ENCODE results near the gene CDKAL1.
"Not testable (repeated sequence)": the region's sequence is repeated elsewhere in the genome, so short reads cannot be mapped to it uniquely, and the experiment has no call there.

CDKAL1 gene

DNA sequence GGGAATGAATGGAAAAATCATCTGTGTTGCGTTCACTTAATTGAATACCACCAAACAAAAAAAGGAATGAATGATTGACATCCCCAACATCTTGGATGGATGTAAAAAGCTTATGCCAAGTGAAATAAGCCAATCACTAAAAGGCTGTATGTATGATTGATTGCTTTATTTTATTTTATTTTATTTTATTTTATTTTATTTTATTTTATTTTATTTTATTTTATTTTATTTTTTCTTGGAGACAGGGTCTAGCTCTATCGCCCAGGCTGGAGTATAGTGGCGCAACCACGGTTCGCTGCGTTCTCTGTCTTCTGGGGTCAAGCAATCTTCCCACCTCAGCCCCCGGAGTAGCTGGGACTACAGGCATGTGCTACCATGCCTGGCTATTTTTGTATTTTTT lies 263.3 kb downstream of the CDKAL1 start:
- no peak for DNase-seq (ENCODE audit: low spot score)

DNA sequence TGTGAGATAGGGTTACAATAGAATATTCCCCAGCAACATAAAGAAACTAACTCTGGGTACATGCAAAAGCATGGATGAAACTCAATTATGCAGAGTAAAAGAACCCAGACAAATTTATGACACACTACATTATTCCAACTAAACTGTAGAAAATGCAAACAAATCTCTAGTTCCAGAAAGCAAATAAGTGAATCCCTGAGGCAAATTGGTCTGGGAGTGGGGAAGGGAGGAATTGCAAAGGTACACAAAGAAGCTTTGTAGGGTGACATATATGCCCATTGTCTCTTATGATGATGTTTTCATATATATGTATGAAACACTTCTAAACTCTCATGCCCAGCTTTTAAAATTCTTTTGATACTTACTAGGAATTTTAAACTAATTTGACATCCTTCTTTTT lies 266.0 kb downstream of the CDKAL1 start:
- DNase-seq (ENCODE audit: low spot score): no peak

DNA sequence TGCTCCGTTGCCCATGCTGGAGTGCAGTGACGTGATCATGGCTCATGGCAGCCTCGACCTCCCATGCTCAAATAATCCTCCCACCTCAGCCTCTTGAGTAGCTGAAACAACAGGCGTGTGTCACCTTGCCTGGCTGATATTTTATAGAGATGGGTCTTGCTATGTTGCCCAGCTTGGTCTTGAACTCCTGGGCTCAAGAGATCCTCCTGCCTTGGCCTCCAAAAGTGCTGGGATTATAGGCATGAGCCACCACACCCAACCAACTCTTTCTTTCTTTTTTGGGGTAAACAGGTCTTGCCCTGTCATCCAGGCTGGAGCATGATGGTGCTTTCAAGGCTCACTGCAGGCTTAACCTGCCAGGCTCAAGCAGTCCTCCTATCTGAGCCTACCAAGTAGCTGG lies 266.4 kb downstream of the CDKAL1 start:
- no peak for DNase-seq (ENCODE audit: low spot score)

DNA sequence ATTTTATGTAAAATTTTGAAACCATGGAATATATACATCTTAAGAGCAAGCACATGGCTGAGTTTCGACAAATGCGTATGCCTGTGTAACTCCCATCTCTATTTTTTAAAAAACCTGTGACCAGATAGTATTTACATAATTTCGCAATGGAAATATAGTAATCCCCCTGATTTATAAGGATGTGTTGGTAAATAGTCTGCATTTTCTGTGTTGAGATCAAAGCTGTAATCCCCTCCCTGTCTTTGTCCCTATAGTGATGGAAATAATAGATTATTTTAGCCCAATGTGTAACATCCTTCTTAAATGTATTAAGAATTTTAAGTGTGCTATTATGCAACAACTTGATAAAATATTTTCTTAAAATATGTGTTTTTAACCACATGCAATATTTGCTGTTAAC lies 267.3 kb downstream of the CDKAL1 start:
- DNase-seq (ENCODE audit: low spot score): no peak

DNA sequence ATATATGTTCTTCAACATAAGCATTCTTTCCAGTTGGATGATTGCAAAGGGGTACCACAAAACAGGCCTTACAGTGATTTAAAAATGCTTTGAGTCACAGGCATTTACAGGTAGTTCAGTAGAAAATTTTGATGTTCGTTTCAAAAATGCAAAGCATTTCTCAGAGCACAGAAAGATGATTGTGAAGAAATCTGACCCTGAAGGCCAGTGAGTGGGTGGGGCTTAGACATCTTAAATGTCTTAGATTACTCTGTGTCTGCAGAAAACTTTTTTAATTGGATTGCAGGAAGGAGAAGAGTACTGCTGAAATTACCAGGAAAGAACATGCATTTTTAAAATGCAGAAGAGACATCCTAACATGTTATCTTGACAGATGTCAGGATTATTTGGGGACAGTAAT lies 268.3 kb downstream of the CDKAL1 start:
- no peak for DNase-seq (ENCODE audit: low spot score)

DNA sequence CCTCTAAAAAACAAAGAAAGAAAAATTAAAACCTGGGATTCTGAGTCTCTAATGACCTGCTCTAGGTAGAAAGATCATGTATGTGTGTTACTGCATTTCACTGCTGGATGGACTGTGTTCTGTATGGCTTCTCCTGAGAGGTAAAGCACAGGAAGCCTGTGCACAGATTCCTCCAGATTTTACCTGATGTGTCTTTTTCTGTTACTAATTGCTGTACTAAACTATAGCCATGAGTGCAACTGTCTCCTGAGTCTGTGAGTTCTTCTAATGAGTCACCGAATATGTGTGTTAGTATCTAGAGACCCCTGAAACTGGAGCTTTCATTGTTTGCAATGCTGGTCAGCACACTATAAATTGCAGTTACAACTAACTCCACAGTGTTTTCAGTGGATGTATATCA lies 270.8 kb downstream of the CDKAL1 start:
- no peak for DNase-seq (ENCODE audit: low spot score)

DNA sequence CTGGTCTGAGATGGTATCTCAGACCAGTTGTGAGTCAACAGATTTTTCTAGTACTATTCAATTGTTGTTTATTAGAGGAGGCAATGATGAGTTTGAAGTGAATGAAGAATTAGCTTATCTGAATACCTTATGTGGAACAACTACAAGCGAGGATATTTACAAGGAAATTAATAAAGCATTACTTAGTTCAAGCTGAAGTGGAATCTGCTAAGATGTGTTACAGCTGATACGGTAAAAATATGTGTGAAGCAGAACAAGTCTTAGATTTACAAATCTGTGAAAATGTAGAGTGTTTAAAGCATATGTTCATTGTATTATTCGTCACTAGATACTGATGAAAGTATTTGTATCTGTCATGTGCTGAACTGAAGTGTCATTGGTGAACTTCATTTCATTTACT lies 272.4 kb downstream of the CDKAL1 start:
- DNase-seq (ENCODE audit: low spot score): no peak

DNA sequence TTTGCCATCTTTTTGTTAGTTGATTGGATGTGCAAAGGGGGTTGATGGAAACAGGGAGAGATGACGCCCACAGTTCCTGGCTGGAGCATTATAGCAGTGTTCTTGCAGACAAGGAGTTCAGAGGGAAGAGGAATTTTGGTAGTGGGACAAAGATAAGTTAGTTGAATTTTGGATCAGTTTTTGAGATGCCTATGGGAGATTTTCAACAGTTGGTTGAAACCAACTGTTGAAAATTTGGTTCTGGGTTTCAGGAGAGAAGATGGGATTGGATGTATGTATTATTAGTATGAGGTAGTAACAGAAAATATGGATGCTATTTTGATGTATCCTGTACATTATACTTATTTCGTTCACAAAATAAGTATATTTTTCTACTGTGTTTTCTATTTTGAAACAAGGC lies 274.2 kb downstream of the CDKAL1 start:
- DNase-seq (ENCODE audit: low spot score): no peak

DNA sequence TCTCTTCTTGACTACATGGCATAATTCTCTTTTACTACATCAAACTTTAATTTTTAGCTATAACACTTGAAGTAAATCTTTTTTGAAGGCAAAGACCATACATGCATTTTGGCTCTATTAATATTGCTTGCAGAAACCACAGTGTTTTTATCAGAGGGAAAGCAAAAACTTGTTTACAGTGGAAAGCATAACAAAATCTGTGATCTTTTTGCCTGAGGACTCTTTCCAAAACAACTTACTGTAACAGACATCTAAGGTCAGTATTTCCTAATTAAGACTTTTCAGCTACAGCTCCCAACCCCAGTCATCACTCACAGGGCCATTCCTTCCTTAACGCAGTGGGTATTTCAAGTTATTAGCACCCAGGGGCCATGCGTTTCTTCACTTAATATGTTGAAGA lies 274.7 kb downstream of the CDKAL1 start:
- DNase-seq (ENCODE audit: low spot score): no peak

DNA sequence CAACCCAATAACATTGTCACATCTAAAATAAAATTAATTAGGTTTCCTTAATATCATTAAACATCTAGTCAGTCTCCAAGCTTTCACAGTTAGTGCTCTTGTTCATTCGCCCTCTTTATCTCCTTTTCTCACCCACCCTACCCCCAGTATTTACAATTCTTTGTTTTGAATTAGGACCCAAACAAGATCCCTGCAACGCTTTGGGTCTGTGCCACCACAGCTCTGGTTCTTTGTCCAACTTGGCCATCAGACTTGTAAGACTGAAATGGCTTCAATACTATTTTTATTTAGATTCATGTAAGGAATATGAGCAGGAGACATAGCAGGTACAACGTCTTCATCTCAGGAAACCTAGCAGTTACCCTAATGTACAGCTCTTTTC lies 276.5 kb downstream of the CDKAL1 start:
- DNase-seq (ENCODE audit: low spot score): no peak

DNA sequence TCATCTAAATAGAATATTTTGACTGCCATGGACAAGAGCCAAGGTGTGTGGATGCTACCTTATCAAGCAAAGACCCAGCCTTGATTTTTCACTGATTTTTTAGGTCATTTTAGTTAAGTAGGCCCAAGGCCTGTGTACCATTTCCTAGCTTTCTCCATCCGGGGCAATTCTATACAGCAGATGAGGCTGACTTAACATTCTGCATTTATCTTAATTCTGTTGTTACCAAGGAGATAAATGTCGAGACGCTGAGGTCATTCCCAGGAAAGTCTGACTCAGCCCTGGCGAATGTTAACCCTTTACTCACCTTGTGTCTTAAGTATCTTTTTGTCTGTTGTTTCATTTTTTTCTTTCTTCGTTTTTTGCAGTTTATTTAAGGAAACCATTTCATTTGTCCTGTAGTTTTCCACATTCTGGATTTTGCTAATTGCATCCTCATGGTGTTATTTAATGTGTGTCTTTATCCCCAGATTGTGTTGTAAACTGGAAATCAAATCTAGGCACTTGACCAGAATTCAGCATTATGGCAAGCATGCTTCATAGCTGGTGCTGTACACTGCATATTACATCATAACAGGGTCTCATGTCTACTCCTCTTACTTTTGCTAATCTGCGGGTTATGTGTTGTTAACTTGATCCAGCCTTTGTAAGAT lies 277.0 kb downstream of the CDKAL1 start:
- no peak for DNase-seq (ENCODE audit: low spot score)

DNA sequence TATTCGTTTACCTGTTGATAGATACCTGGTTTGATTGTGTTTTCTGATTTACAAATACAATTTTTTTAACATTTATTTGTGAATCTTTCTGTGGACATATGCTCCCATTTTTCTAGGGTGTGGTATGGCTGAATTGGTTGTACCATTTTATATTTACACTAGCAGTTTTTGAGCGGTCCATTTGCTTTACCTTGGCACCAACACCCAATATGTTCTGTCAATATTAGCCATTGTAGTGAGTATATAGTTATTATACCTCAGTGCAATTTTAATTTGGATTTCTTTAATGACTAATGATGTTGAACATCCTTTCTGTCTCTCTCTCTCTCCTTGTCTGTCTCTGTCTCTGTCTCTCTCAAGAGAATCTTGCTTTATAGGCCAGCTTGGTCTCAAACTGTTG lies 278.5 kb downstream of the CDKAL1 start:
- DNase-seq (ENCODE audit: low spot score): no peak

DNA sequence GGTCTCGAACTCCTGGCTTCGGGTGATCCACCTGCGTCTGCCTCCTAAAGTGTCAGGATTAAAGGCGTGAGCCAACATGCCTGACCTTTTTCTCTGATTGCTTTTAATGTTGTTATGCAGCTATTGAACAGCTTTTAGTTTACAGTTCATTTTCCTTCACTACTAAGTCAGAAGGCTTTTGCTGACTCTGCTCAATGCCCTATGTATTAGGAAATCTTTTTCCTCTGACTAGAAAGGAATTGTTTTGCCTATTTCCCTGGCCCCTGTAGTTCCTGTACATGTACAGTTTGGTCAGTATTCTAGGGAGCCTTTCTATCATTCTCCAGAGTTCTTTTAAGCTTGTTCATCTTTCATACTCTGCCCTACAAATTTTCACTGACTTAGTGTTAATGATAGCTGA lies 280.2 kb downstream of the CDKAL1 start:
- no peak for DNase-seq (ENCODE audit: low spot score)

DNA sequence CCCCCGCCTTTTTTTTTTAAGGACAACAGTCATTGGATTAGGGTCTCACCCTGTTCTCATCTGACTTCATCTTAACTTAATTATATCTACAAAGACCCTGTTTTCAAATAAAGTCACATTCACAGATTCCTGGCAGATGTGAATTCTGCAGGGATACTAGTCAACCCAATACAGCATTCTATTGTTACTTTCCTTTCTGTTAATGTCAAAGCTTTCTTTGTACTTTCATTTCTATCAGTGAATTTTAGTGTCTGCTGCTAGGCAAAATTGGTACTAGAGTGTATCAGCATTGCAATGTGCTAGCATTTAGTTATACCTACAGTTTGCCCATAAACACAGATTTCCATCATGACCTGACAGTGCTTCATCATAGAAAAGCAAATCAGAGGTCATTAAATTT lies 281.9 kb downstream of the CDKAL1 start:
- DNase-seq (ENCODE audit: low spot score): no peak

DNA sequence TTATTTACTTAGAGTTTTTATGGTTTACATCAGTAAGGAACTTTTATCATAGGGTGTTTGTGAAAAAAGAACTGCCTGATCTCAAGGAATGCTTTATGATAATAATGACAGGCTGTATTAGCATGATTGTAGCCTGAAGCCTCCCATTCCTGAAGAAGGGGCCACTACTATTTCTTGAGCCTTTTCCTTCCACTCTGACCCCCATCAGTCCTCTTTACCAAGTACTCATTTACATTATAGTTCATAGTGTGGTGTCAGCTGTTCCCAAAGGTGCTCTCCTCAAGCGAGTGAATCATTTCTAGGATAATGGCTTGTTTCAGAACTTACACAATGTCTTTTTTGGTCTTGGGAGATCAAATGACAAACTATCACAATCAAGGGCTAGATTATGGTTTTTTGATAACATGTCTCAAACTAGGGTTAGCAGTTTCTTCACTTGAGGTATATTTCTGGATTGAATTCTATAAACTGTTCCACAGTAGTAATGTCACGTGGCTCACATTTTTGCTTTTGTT lies 283.6 kb downstream of the CDKAL1 start:
- no peak for DNase-seq (ENCODE audit: low spot score)

DNA sequence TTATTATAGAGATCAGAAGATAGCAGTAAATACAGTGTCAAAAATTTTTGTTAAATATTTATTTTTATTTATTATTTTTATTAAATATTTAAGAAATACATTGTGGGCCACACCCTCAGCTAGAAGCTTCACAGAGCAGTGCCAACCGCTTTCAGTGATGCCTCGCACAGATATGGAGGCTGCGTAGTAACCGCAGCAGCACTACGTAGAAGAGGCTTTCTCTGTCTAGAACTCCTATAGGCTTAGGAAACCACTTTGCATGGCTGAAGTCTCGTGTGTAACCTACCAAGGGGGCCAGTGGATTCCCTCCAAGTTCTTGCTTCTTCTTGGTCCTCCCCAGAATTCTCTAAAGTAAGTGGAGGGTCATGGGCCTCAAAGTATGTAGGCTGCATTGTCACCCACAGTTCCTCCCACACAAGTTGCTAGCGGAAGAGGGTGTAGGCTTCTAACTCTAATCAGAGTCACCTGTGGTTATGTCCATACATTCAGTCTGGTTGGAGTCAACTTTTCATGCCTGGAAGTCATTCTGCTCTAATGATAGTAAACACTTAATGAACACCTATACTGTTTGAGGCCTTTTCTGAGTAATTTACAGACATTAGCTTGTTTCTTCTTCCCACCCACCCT lies 285.6 kb downstream of the CDKAL1 start:
- DNase-seq (ENCODE audit: low spot score): no peak

DNA sequence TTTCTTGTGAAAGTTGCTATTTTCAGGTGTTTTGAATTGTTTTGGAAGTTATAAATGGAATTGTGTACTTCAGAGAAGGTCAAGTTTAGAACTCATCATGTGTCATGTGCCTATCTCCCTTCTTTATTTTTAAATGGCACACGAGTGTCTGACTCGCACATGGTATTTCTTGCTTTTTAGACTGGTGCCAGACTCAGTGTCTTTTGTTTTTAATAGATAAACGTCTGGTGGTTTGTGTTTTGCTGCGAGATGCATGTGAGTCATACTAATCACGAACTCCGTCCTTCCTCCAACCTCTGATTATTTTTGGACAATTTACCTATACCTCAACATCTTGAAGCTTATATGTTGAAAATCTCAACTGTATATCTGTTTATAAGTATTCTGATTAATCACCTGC lies 292.1 kb downstream of the CDKAL1 start:
- DNase-seq (ENCODE audit: low spot score): no peak

DNA sequence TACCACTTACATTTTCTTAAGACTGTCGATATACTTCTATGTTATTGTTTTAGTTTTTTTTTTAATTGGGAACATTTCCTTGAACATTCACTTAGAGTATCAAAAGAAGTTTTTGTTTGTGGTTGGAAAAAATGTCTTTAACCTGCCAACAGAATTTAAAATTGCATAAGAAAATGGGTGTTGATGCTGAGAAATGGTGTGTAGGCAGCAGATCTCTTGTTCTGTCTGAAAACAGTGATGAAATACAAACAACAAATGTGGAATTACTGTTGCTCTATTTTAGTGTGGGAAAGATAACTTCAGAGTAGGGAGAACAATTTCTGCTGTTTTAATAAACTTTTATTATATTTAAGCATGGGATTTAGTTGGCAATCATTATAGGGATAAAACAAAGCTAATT lies 293.5 kb downstream of the CDKAL1 start:
- DNase-seq (ENCODE audit: low spot score): no peak

DNA sequence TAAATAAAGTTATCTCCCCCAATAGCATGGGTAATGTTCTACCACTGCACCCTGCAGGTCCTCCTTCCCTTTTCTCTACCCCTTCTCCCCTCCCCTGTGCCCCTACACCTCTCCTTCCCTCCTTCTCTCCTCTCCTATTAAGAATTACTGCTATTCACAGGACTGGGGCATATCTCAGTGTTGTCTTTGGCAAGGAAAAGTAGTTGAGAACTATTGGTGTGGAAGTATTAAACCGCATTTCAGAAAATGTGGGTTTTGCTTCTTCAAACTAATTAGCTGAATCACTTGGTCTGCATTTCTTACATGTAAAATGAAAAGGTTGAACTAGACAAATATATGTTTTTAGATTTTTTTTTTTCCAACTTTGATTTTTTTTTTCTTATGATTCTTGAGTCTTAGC lies 296.3 kb downstream of the CDKAL1 start:
- DNase-seq (ENCODE audit: low spot score): no peak

DNA sequence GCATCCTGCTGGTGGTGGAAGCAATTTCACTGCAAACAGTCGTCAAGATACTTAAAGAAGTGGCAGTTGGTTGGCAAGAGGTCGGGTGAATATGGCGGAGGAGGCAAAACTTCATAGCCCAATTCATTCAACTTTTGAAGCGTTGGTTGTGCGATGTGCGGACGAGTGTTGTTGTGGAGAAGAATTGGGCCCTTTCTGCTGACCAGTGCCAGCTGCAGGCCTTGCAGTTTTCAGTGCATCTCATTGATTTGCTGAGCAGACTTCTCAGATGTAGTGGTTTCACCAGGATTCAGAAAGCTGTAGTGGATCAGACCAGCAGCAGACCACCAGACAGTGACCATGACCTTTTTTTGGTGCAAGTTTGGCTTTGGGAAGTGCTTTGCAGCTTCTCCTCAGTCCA lies 297.0 kb downstream of the CDKAL1 start:
- not testable (repeated sequence) for DNase-seq (ENCODE audit: low spot score)

DNA sequence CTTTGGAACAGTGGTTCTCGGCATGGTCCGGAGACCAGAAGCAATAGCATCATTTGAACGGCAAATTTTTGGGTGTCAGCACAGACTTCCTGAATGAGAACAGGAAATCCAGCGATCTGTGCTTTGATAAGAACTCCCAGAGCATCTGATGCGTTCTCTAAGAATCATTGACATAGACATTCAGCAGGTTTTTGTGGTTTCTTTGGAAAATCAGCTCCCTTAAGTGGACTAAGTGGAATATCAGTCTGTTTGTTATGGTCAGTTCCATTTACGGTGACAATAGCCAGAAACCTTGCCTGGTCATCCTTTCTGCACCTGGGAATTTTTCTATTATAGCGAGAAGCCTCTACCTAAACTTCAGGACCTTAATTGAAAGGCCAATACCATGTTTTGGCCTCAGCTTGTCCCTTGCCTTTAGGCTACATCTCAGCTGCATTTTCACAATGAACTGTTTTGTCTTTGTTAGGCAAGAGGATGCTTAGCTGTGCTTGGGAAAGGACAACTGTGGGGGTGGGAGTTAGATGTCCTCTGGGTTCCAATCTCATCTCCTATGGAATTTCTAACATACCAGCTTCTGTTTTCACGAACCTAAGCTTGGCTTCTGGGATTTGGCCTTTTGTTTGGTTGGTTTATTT lies 299.7 kb downstream of the CDKAL1 start:
- DNase-seq (ENCODE audit: low spot score): no peak

DNA sequence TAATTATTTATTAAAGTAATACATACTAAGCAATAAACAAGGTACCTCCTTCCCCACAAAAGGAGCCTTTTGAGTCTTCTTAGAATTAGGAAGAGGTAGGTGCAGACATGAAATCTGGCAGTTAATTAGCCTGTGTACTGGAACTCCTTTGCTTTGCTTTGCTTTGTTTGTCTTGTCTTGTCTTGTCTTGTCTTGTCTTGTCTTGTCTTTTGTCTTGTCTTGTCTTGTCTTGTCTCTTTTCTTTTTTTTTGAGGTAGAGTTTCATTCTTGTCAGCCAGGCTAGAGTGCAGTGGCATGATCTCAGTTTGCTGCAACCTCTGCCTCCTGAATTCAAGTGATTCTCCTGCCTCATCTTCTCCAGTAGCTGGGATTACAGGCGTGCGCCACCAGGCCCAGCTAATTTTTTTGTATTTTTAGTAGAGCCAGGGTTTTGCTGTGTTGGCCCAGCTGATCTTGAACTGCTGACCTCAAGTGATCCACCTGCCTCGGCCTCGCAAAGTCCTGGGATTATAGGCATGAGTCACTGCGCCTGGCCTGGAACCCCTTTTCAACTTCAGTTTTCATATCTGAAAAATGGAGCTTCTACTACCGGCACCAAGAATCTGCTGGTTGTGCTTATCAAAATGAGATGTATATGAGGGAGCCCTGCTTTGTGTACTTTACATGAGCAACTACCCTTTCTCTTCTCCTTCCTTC lies 301.2 kb downstream of the CDKAL1 start:
- DNase-seq (ENCODE audit: low spot score): no peak

DNA sequence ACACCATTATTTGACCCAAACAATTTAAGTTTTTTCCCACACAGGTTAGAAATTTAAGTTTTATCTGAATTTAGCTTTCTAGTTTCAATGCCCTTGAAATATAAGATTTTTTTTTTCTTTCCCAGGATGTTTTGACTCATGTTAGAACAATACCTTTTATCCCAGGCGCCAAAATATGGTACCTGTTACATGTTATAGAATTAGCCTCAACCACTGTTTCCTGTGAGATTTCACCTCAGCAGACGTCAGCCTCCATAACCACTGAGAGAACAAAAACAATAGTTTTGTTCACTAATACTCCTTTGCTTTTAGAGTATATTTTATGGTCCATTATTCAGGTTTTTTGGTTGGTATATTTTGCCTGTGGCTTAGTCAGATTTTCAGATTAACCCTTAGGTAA lies 302.9 kb downstream of the CDKAL1 start:
- DNase-seq (ENCODE audit: low spot score): no peak
